ENCODE data around the gene GPRIN3. TPM values are rescaled to one million over a fixed set of nuclear protein-coding genes. Genes with fewer than 3 reads are reported as not detected.
"Not testable (repeated sequence)": the region's sequence is repeated elsewhere in the genome, so short reads cannot be mapped to it uniquely, and the experiment has no call there.

The GPRIN3 gene
- total RNA-seq, 2 donors from 2014 or later, result 5.3 to 5.7 TPM

DNA sequence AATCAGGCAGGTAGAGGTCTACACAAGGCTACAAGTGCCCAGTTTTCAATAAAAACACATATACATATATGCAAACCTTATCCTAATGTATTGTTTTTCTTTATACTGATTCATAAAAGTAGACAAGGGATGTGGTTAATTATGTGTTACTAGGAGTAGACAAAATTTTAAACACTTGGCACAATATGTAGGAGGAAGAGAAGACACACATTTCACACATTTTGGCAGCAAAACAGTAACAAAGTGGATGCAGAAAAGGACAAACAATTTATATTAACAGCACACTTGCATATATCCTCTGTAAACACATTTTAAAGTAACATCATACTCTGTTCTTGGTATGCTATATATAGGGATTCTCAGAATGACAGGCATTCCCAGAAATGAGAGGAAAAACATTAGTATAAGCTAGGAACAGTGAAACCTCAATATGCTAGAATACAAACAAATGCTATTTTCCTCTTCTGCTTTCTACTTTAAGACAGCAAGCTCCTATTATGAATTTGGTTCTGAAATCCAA is 63.8 kb downstream of the GPRIN3 start:
- intact Hi-C loops (cut with DNase I), result loop anchor here in 1 of 2 donors (5.0 kb wide), 1 partner anchor 64 kb away; the partner anchor contains the start of gene GPRIN3
- DNase-seq (no peak), ATAC-seq (no peak)

- intact Hi-C loops (cut with DNase I), result loop anchor here in 1 of 2 donors (5.0 kb wide), 1 partner anchor 64 kb away; the partner anchor contains the start of gene GPRIN3
- DNase-seq (no peak), ATAC-seq (peak in 1 of 2 donors; percentile 30)
Observed at GRCh38 chr4:89242864-89243732, 64.5 kb downstream of the GPRIN3 start.

DNA sequence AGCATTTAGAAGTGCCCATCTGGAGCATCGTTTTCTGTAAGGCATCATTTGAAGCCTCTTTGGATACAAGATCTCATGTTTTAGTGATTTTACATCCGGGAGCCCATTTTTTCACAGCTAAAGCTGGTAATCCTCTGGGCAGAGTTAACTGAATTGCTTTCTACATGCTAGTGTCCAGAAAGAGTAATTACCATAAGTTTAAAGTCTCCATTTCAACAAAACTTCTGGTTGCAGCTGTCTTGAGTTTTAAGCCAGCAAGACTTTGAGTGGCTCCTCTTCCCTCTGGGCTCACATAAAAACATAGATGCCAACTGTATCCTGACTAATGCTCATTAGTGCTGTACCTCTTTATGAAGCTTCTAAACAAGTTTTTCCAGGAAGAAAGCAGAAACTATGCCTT is 65.4 kb downstream of the GPRIN3 start:
- no peak for ATAC-seq
- intact Hi-C loops (cut with DNase I), result loop anchor here in 1 of 2 donors (5.0 kb wide), 1 partner anchor 65 kb away; the partner anchor contains the start of gene GPRIN3
- no peak for DNase-seq

DNA sequence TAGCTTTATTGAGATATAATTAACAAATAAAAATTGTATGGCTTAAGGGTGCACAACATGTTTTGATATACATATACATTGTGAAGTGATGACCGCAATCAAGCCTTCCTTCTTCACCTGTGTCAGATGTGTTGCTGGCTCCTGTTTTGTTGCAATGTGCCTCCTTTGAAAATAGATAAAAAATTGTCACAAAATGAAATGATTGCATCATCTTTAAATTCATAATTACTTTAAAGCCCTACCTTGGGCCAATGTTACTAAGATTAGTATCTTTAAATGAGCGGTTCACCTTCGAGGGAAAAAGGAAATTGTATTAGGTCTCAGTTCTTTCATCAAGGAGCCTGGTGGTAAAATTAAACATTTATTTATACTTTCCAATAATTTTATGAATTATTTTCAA is 77.3 kb downstream of the GPRIN3 start:
- ATAC-seq (no peak), DNase-seq (no peak)
- intact Hi-C loops (cut with DNase I), result no loop called here

- ATAC-seq, result peak; percentile 98 to 99
- peak; percentile 70 for DNase-seq
- intact Hi-C loops (cut with DNase I), result loop anchor here (1.0 to 5.0 kb wide), 2 partner anchors 205 to 206 kb away; no protein-coding TSS in a partner anchor
Observed at GRCh38 chr4:89226665-89227574, 80.7 kb downstream of the GPRIN3 start.

- intact Hi-C loops (cut with DNase I), result no loop called here
- ATAC-seq (no peak), DNase-seq (no peak)
Observed at GRCh38 chr4:89222170-89222569, 85.4 kb downstream of the GPRIN3 start.

- ATAC-seq, result no peak
- intact Hi-C loops (cut with DNase I), result no loop called here
- no peak for DNase-seq
Observed at GRCh38 chr4:89221167-89221867, 86.3 kb downstream of the GPRIN3 start.

GRCh38 chr4:89218587-89218986 is 89.0 kb downstream of the GPRIN3 start:
- DNase-seq (no peak), ATAC-seq (no peak)
- intact Hi-C loops (cut with DNase I), result loop anchor here in 1 of 2 donors (10.0 kb wide), 1 partner anchor 1076 kb away; no protein-coding TSS in a partner anchor

- DNase-seq (no peak), ATAC-seq (no peak)
- intact Hi-C loops (cut with DNase I), result loop anchor here in 1 of 2 donors (10.0 kb wide), 1 partner anchor 1077 kb away; no protein-coding TSS in a partner anchor
Observed at GRCh38 chr4:89217604-89218003, 90.0 kb downstream of the GPRIN3 start.

- ATAC-seq, result no peak
- intact Hi-C loops (cut with DNase I), result loop anchor here in 1 of 2 donors (10.0 kb wide), 1 partner anchor 1078 kb away; no protein-coding TSS in a partner anchor
- no peak for DNase-seq
Observed at GRCh38 chr4:89216866-89217265, 90.7 kb downstream of the GPRIN3 start.

GRCh38 chr4:89216422-89216821 is 91.2 kb downstream of the GPRIN3 start:
- DNase-seq, result no peak
- no peak for ATAC-seq
- intact Hi-C loops (cut with DNase I), result loop anchor here in 1 of 2 donors (10.0 kb wide), 1 partner anchor 1078 kb away; no protein-coding TSS in a partner anchor

GRCh38 chr4:89215736-89216135 is 91.9 kb downstream of the GPRIN3 start:
- DNase-seq (no peak), ATAC-seq (no peak)
- intact Hi-C loops (cut with DNase I), result loop anchor here in 1 of 2 donors (10.0 kb wide), 1 partner anchor 1079 kb away; no protein-coding TSS in a partner anchor

DNA sequence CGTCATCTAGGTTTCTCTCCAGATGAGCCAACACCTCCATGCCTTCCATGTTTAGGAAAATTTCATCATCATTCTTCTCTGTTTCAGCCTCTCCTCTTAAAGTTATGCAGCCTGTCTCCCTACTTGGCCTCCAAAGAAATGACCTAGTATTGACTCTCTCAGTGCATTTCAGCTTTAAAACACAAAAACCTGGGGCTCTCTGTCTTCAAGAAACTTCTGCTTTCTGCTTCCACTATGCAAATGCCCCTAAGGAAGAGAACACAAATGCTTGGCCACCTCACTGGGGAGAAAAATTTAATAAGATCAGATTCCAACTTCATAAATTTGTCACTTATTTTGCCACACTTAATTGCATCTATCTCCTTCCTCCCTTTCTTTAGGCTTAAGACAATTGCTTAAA is 93.3 kb downstream of the GPRIN3 start:
- ATAC-seq (no peak), DNase-seq (no peak)
- intact Hi-C loops (cut with DNase I), result loop anchor here in 1 of 2 donors (10.0 kb wide), 1 partner anchor 1080 kb away; no protein-coding TSS in a partner anchor

- DNase-seq (no peak), ATAC-seq (no peak)
- intact Hi-C loops (cut with DNase I), result loop anchor here in 1 of 2 donors (10.0 kb wide), 1 partner anchor 1081 kb away; no protein-coding TSS in a partner anchor
Observed at GRCh38 chr4:89213382-89213701, 94.3 kb downstream of the GPRIN3 start.

DNA sequence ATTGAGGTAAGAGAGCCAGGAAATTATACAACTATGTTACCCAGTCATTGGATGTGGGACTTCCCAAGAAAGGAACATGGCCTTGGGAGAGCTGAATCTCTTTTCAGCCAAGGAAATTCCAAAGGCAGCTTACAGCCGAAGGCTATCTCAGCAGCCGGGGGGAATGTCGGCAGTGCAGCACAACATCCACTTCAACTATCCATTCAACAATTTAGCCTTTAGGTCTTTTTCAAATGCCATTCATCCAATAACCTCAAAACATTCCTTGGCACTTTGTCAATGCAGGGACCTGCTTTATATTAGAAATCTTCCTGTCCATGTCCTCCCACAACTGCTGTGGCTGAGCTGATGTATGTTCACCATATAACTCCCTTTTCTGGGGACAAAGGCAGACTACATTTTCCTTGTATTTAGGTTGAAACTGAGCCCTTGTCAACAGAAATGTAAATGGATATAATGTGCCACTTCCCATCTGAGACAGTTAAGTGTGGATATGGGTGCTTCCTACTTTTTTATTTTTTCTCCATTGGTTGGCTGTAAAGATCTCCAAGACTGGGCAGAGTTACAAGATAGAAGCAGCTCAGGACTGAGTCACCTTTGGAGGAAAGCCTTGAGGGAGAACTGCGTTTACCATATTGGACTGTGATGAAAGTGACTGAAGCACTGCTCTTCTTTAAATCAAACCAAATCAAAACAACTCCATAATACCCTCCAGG is 94.8 kb downstream of the GPRIN3 start:
- ATAC-seq (no peak), DNase-seq (no peak)
- intact Hi-C loops (cut with DNase I), result loop anchor here in 1 of 2 donors (10.0 kb wide), 1 partner anchor 1082 kb away; no protein-coding TSS in a partner anchor

- DNase-seq (no peak), ATAC-seq (no peak)
- intact Hi-C loops (cut with DNase I), result no loop called here
Observed at GRCh38 chr4:89204624-89205023, 103.0 kb downstream of the GPRIN3 start.

- no peak for ATAC-seq
- DNase-seq, result no peak
- intact Hi-C loops (cut with DNase I), result no loop called here
Observed at GRCh38 chr4:89203902-89204301, 103.7 kb downstream of the GPRIN3 start.

GRCh38 chr4:89199394-89199793 is 108.2 kb downstream of the GPRIN3 start:
- DNase-seq; intact Hi-C loops (cut with DNase I); ATAC-seq: not testable (repeated sequence)

Data from left cardiac atrium (tissue), 4 donors.